Measurements from ENCODE around the gene PCGF5.

DNA sequence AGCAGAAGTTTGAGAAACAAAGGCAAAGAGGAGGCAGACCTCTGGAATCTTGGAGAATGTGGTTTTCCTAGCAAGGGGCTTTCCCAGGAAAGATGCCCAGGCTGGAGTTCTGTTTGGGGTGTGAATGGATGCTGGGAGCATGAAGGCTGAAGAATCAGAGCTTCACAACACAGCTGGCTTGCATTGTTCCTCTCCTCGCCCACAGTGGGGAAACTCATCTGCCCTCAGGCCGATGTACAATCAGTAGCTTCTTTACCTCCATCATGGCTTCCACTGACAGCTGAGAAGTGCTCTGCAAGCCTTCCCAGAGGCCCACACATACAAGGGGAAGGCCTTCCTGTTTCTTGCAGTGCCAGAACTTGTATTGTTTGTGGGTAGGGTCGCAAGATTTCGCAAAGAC lies 98.9 kb downstream of the PCGF5 start:
- TF ChIP-seq NRF1 (IDR thresholded peaks at IDR 0.05; ENCODE audit: low read depth, low read length) (no peak), TEAD4 (IDR thresholded peaks at IDR 0.05; ENCODE audit: borderline replicate concordance, insufficient read depth) (no peak)
- TF ChIP-seq, protein P1, sequence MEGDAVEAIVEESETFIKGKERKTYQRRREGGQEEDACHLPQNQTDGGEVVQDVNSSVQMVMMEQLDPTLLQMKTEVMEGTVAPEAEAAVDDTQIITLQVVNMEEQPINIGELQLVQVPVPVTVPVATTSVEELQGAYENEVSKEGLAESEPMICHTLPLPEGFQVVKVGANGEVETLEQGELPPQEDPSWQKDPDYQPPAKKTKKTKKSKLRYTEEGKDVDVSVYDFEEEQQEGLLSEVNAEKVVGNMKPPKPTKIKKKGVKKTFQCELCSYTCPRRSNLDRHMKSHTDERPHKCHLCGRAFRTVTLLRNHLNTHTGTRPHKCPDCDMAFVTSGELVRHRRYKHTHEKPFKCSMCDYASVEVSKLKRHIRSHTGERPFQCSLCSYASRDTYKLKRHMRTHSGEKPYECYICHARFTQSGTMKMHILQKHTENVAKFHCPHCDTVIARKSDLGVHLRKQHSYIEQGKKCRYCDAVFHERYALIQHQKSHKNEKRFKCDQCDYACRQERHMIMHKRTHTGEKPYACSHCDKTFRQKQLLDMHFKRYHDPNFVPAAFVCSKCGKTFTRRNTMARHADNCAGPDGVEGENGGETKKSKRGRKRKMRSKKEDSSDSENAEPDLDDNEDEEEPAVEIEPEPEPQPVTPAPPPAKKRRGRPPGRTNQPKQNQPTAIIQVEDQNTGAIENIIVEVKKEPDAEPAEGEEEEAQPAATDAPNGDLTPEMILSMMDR (IDR thresholded peaks at IDR 0.05) = no peak
